Cardiac muscle cell (in vitro differentiated cells and primary cell): ENCODE data around the gene UBE3A. TPM values are rescaled to one million over a fixed set of nuclear protein-coding genes. Genes with fewer than 3 reads are reported as not detected.

Source experiments
- DNase-seq, 2 donors: peaks; one replicate each; pipeline versions ENCODE4 v3.0.0 to v3.0.0-alpha.2; 2010 to 2017; ENCODE audit warnings: low read depth in 1 of 2, low spot score in 1 of 2
- H3K27ac ChIP-seq: fragments of 200-600 bp; sonication (generic); 2 replicates; pipeline ENCODE4 v1.5.1; 2016
- H3K27me3 ChIP-seq: fragments of 200-600 bp; sonication (generic); 2 replicates; pipeline ENCODE4 v1.6.0; 2016; ENCODE audit warnings: control low read depth
- H3K36me3 ChIP-seq: fragments of 200-600 bp; sonication (generic); 2 replicates; pipeline ENCODE4 v1.5.1; 2016; ENCODE audit warnings: control low read depth
- H3K4me1 ChIP-seq: fragments of 200-600 bp; sonication (generic); 2 replicates; pipeline ENCODE4 v1.8.1; 2017; ENCODE audit warnings: low read depth, mild to moderate bottlenecking, mixed run types
- H3K4me3 ChIP-seq: fragments of 200-600 bp; sonication (generic); 2 replicates; pipeline ENCODE4 v1.5.1; 2016; ENCODE audit warnings: mild to moderate bottlenecking
- H3K9me3 ChIP-seq: fragments of 200-600 bp; sonication (generic); 2 replicates; pipeline ENCODE4 v1.5.1; 2017; ENCODE audit warnings: low read depth, mild to moderate bottlenecking, control low read depth
- polyA plus RNA-seq: library from polyadenylated mRNA; unstranded; fragments of >200 nt; fragmentation: Nextera tagmentation; extraction: Ambion mirVana; gene quantifications from 2 replicates; pipeline ENCODE4 v1.2.1, GENCODE V29; 2016
- total RNA-seq: library from RNA; depleted of rRNA; stranded (reverse); fragments of >200 nt; gene quantifications from 2 replicates; pipeline ENCODE4 v1.2.3, GENCODE V29; 2016
- TF ChIP-seq, protein P1 (sequence below): IDR thresholded peaks from 2 replicates; pipeline ENCODE4 v1.5.1; 2012; ENCODE audit warnings: low read depth, mild to moderate bottlenecking, low read length

UBE3A gene
- total and polyA plus RNA-seq, 2 experiments from 2014 or later: 92.2 to 96.2 TPM

DNA sequence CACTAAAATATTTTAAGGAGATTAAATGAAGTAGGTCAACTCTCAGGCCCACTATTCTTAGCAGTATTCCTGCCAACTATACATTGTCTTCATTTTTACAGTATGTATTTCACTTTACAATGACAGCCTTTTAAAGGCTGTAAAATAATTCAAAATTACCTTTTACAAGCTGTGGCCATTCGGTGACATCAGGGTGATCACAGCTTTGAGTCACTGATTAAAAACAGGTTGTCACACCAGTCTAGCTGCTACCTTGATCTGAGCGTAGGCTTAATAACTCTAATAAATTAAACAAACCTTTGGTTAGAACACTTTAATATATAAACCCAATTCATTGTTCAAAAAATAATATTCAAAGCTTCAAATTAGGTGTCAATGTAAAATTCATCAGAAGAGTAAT, 29.9 kb downstream of the UBE3A start:
- Histone ChIP-seq H3K4me3 (no peak overlapping the region), H3K27ac (no peak overlapping the region), H3K9me3 (no peaks in the 10 kb centered on the region), H3K27me3 (no peaks in the 10 kb centered on the region), H3K36me3 (no peaks in the 10 kb centered on the region), H3K4me1 (peaks cover 12% of the 10 kb centered on the region)
- TF ChIP-seq, protein P1, sequence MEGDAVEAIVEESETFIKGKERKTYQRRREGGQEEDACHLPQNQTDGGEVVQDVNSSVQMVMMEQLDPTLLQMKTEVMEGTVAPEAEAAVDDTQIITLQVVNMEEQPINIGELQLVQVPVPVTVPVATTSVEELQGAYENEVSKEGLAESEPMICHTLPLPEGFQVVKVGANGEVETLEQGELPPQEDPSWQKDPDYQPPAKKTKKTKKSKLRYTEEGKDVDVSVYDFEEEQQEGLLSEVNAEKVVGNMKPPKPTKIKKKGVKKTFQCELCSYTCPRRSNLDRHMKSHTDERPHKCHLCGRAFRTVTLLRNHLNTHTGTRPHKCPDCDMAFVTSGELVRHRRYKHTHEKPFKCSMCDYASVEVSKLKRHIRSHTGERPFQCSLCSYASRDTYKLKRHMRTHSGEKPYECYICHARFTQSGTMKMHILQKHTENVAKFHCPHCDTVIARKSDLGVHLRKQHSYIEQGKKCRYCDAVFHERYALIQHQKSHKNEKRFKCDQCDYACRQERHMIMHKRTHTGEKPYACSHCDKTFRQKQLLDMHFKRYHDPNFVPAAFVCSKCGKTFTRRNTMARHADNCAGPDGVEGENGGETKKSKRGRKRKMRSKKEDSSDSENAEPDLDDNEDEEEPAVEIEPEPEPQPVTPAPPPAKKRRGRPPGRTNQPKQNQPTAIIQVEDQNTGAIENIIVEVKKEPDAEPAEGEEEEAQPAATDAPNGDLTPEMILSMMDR: no peak
- DNase-seq: no peak

- Histone ChIP-seq H3K36me3 (no peaks in the 10 kb centered on the region), H3K27ac (no peak overlapping the region), H3K4me1 (peaks cover 12% of the 10 kb centered on the region), H3K9me3 (no peaks in the 10 kb centered on the region), H3K4me3 (no peak overlapping the region), H3K27me3 (no peaks in the 10 kb centered on the region)
- TF ChIP-seq, protein P1: no peak
- peak in 1 of 2 donors; percentile 29 for DNase-seq
Observed at GRCh38 chr15:25408428-25408827, 30.4 kb downstream of the UBE3A start.

DNA sequence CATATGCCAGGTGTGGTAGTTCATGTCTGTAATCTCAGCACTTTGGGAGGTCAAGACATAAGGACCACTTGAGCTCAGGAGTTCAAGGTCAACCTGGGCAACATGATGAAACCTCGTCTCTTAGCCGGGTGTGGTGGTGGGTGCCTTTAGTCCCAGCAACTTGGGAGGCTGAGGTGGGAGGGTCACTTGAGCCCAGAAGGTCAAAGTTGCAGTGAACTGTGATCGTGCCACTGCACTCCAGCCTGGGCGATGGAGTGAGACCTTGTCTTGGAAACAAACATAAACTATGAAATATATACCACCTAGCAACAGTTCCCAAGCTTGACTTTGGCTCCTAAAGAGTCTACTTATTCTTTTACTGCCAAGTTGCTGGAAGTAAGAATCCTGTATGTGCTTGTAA, 30.9 kb downstream of the UBE3A start:
- H3K9me3 ChIP-seq: no peaks in the 10 kb centered on the region
- TF ChIP-seq, protein P1: no peak
- no peaks in the 10 kb centered on the region for H3K27me3 ChIP-seq
- H3K27ac ChIP-seq: no peak overlapping the region
- H3K4me1 ChIP-seq: peaks cover 12% of the 10 kb centered on the region
- no peak for DNase-seq
- H3K4me3 ChIP-seq: no peak overlapping the region
- no peaks in the 10 kb centered on the region for H3K36me3 ChIP-seq

- TF ChIP-seq, protein P1: no peak
- Histone ChIP-seq H3K4me3 (no peak overlapping the region), H3K4me1 (peaks cover 12% of the 10 kb centered on the region), H3K9me3 (no peaks in the 10 kb centered on the region), H3K27me3 (no peaks in the 10 kb centered on the region), H3K27ac (peak overlapping the region; percentile 52), H3K36me3 (no peaks in the 10 kb centered on the region)
- DNase-seq: no peak
Observed at GRCh38 chr15:25406846-25407245, 32.0 kb downstream of the UBE3A start.

DNA sequence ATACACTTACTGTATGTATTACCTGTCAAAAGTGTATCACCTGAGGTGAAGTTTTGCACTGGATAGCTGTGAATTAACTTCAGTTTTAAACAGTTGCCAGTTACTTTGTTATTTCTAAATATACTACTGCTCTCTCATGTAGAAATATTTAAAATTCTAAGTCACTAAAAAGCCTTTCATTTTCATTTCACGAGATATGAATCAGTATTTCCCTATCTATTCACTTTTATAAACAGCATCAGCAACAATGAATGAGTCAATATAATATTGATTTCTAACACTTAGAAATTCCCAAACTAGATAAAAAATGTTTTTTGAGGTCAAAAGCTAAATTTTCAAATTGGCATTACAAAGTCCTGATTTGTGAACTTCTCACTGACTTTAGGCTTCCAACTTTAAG, 32.6 kb downstream of the UBE3A start:
- Histone ChIP-seq H3K4me1 (peaks cover 12% of the 10 kb centered on the region), H3K9me3 (no peaks in the 10 kb centered on the region), H3K36me3 (no peaks in the 10 kb centered on the region), H3K27me3 (no peaks in the 10 kb centered on the region), H3K27ac (peak overlapping the region; percentile 32), H3K4me3 (no peak overlapping the region)
- TF ChIP-seq, protein P1: no peak
- no peak for DNase-seq

DNA sequence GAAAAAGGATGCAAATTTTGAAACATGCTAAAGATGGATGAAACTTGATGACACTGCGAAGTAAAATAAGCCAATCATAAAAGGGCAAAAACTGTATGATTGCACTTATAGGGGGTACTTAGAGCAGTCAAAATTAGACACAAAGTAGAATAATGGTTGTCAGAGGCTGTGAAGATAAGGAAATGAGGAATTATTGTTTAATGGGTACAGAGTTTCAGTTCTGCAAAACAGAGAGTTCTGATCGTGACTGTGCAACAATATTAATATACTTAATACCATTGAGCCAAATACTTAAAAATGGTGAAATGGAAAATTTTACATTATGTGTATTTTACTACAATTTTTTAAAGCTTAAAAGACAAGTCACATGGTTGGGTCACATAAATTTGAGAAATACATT, 35.1 kb downstream of the UBE3A start:
- H3K36me3 ChIP-seq: no peaks in the 10 kb centered on the region
- H3K4me1 ChIP-seq: peaks cover 12% of the 10 kb centered on the region
- no peaks in the 10 kb centered on the region for H3K27me3 ChIP-seq
- H3K9me3 ChIP-seq: no peaks in the 10 kb centered on the region
- H3K4me3 ChIP-seq: no peak overlapping the region
- DNase-seq: no peak
- TF ChIP-seq, protein P1: no peak
- no peak overlapping the region for H3K27ac ChIP-seq
